Rectal smooth muscle tissue (tissue), 1 donor: Measurements from ENCODE around the gene CCDC71.

Experiments used
- H3K27ac ChIP-seq: one replicate; pipeline ENCODE4 v1.7.0; 2013; ENCODE audit warnings: low read depth, low read length, inconsistent platforms
- H3K27me3 ChIP-seq: one replicate; pipeline ENCODE4 v1.7.0; 2013; ENCODE audit warnings: low read length; ENCODE audit not compliant: control insufficient read depth, insufficient read depth
- H3K36me3 ChIP-seq: one replicate; pipeline ENCODE4 v1.7.0; 2013; ENCODE audit warnings: low read length; ENCODE audit not compliant: control insufficient read depth, insufficient read depth
- H3K4me1 ChIP-seq: one replicate; pipeline ENCODE4 v1.7.0; 2013; ENCODE audit warnings: low read length; ENCODE audit not compliant: control insufficient read depth, insufficient read depth
- H3K4me3 ChIP-seq: one replicate; pipeline ENCODE4 v1.7.0; 2013; ENCODE audit warnings: low read length
- H3K9ac ChIP-seq: one replicate; pipeline ENCODE4 v1.7.0; 2013; ENCODE audit warnings: low read length

Gene CCDC71

DNA sequence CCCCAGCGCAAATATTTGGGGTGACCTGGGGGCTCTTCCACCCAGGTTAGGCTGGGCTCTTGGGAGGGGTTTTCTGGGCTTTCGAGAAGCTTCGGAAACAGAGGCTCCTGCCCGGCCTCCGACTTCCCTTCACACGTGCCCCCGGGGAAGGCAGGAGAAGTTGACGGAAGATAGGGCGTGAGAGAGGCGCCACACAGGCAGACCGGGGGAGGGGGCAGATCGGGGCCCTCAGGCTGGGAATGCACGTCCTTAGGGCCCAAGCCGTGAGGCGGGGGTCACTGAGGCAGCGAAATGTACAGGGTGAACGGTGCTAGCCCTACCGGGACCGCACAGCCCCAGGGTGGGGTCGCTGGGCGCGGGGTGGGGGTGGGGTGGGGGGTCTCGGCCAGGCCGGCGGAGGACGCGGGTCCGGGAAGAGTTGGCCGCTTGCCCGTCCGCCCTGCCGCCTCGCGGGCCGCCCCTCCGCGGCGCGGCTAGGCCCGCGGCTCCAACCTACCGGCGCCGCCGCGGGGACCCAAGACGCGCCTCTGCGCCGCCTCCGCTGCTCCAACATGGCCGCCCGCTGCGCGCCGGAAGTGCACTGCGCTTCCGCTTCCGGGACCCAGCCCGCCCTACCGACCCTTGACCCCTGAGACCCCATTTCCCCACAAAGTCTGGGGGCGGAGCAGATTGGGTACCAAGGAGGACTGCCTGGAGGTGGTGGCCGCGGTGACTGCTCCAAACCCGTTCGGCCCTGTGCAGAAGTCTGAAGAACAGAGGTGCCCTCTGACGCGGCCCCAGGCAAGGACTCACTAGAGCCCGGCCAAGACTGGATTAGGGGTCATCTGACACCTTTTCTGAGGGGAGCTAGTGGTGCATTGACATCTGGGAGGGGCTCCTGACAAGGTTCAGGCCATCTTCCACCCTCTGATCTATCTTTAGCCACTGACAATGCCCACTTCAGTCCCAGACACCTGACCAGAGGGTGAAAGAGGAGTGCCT, at the start of gene CCDC71:
TSS of gene CCDC71 (minus strand) at position 561 of the 981 bp plus-strand sequence. CDS start 2,123 bp downstream, outside the sequence.
- Histone ChIP-seq H3K4me3 (peak within 1 kb of the TSS; percentile 88), H3K27ac (peak within 1 kb of the TSS; percentile 93), H3K36me3 (peaks cover 13% of the 10 kb centered on the region), H3K27me3 (no peaks in the 10 kb centered on the region), H3K4me1 (peaks cover 13% of the 10 kb centered on the region), H3K9ac (peak within 1 kb of the TSS; percentile 70)

DNA sequence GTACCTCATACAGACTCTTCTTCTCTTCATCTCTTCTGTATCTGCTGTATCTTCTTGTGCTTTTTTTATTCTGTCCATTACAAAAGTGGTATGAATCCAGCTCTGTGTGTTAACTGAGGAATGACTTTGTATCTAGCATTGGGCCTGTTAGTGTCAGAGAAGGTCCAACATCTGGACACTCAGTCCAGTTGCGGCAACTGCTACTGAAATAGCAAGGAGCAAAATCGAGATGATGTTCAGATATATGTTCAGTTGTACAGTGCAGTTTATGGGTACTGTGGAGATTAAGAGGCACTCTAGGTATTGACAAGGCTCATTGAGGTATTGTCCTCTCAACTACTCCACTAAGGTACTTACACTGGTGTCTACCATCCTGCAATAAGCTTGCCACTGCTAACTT, 47.9 kb upstream of the CCDC71 start:
- no peaks in the 10 kb centered on the region for H3K36me3 ChIP-seq
- H3K27ac ChIP-seq: no peak overlapping the region
- no peak overlapping the region for H3K4me3 ChIP-seq
- H3K4me1 ChIP-seq: peaks cover 13% of the 10 kb centered on the region
- no peak overlapping the region for H3K9ac ChIP-seq
- no peaks in the 10 kb centered on the region for H3K27me3 ChIP-seq

DNA sequence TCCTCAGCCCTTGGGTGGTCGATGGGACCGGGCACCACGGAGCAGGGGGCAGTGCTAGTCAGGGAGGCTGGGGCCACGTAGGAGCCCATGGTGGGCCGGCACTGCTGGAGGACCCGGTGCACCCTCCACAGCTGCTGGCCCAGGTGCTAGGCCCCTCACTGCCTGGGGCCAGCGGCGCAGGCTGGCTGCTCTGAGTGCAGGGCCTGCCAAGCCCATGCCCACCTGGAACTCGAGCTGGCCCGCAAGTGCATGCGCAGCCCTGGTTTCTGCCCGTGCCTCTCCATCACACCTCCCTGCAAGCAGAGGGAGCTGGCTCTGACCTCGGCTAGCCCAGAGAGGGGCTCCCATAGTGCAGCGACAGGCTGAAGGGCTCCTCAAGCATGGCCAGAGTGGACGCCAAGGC, 47.4 kb upstream of the CCDC71 start:
- no peak overlapping the region for H3K27ac ChIP-seq
- H3K9ac ChIP-seq: no peak overlapping the region
- H3K4me3 ChIP-seq: no peak overlapping the region
- no peaks in the 10 kb centered on the region for H3K27me3 ChIP-seq
- H3K36me3 ChIP-seq: no peaks in the 10 kb centered on the region
- H3K4me1 ChIP-seq: peaks cover 11% of the 10 kb centered on the region

DNA sequence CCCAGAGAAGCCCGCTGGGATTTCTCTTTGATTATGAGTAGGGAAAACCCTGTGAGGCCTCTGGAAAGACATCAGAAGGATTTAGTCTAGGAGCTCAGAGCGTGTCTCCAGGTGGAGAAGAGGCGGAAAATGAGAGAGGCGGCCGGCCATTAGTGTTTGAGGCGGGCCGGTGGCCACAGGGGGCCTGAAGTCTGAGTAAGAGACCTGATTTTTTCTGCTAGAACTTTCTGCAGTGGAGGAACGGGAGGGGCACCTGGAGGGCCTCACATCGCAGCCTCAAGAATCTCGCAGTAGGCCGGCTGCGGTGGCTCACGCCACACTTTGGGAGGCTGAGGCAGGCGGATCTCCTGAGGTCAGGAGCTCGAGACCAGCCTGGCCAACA, 33.8 kb upstream of the CCDC71 start:
- H3K36me3 ChIP-seq: no peaks in the 10 kb centered on the region
- peak overlapping the region; percentile 25 for H3K27ac ChIP-seq
- no peak overlapping the region for H3K9ac ChIP-seq
- peak overlapping the region; percentile 20 for H3K4me3 ChIP-seq
- no peaks in the 10 kb centered on the region for H3K27me3 ChIP-seq
- H3K4me1 ChIP-seq: peaks cover 3% of the 10 kb centered on the region

DNA sequence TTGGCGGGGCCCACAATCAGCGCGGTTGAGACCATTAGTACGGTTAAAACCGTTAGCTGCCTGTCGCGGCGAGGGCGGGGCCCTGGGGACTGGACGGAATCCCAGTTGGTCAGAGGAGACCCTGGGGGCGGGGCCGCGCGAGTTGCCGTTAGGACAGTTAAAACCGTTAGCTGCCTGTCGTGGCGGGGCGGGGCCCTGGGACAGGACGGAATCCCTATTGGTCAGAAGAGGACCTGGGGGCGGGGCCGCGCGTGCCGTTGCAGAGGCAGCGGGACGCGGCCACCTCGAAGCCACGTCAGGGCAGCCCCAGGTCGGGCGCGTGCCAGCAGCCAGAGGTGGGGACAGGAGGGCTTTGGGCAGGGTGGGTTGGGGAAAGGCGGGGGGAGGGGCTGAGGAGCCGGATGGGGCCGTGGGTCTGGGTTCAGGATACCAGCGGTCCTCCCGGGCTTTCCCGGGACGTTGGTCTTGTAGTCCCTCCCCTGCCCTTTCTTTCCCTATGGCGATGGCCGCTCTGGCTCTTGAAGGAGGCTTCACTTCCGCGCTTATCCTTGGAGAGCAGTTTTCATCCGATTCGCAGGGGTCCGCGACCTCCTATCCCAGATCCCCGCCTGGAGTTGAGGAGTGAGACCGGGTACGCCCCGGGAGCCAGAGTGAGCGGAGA, 33.2 kb upstream of the CCDC71 start:
- H3K27ac ChIP-seq: peak overlapping the region; percentile 55
- no peak overlapping the region for H3K9ac ChIP-seq

DNA sequence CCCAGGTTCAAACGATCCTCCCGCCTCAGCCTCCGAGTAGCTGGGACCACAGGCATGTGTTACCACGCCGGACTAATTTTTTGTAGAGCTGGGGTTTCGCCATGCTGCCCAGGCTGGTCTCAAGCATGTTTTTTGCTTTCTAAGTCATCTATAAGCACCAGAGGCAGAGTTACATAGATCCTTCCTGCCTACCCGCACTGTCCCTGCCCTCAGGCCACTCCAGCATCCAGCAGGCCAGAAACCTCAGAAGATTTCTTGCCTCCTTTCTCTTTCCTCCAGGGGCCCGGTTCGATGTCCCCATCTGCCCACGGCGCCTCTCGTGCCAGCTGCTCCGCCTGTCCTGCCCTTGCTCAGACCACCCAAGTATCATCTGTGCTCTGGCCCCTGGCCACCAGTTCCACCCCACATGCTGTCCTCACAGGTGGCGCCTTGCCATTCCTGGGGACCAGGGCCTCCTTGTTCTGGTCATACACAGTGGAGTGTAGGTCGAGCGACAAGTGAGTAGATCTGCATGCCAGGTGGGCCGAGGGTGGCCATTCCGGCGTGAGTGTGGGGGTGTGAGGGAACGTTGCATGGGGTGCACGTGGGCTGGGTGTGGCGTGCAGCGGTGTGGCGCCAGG, 32.6 kb upstream of the CCDC71 start:
- Histone ChIP-seq H3K27ac (peak overlapping the region; percentile 55), H3K27me3 (no peaks in the 10 kb centered on the region), H3K4me1 (peaks cover 3% of the 10 kb centered on the region), H3K9ac (no peak overlapping the region), H3K4me3 (peak overlapping the region; percentile 54), H3K36me3 (no peaks in the 10 kb centered on the region)

More for the DNA sequence above, 33.2 kb upstream of the CCDC71 start:
- Histone ChIP-seq H3K27me3 (no peaks in the 10 kb centered on the region), H3K4me3 (peak overlapping the region; percentile 54), H3K4me1 (peaks cover 3% of the 10 kb centered on the region), H3K36me3 (no peaks in the 10 kb centered on the region)

DNA sequence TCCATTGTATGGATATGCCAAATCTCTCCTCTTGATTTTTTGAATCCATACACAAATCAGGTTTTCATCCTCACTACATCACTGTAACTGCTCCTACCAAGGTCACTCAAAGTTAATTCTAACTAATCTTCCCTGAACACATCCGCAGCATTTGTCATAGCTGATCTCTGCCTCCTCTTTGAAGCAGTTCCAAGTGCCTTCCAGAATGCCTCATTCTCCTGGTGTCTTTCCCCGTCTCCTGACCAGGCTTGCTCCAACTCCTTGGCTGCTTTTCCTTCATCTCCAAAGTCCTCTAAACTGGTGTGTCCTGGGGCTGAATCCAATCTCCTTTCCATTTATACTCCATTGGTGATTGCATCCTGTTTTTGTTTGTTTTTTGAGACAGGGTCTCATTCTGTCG, 32.0 kb upstream of the CCDC71 start:
- no peaks in the 10 kb centered on the region for H3K27me3 ChIP-seq
- H3K4me1 ChIP-seq: peaks cover 3% of the 10 kb centered on the region
- H3K27ac ChIP-seq: no peak overlapping the region
- H3K9ac ChIP-seq: no peak overlapping the region
- no peaks in the 10 kb centered on the region for H3K36me3 ChIP-seq
- no peak overlapping the region for H3K4me3 ChIP-seq

DNA sequence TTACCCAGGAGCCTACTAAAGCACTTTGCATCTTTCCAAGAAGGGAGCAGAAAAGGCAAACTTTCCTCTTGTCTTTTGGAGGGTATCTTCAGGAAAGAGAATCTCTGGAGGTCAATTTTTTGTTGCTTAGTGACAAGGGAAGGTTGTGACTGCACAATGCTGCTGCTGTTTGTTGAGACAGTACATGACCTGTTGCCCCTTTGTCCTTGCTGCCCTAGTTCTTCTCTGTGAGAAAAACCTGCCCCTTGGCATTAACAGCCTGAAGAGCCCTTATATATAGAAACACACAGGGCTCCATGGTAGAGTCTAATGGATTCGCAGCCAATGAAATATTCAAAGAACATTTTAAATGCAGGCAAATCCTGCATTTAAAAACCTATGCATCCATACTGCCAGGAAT, 25.6 kb upstream of the CCDC71 start:
- Histone ChIP-seq H3K4me1 (no peaks in the 10 kb centered on the region), H3K36me3 (no peaks in the 10 kb centered on the region), H3K9ac (no peak overlapping the region), H3K27me3 (no peaks in the 10 kb centered on the region), H3K27ac (no peak overlapping the region), H3K4me3 (no peak overlapping the region)

DNA sequence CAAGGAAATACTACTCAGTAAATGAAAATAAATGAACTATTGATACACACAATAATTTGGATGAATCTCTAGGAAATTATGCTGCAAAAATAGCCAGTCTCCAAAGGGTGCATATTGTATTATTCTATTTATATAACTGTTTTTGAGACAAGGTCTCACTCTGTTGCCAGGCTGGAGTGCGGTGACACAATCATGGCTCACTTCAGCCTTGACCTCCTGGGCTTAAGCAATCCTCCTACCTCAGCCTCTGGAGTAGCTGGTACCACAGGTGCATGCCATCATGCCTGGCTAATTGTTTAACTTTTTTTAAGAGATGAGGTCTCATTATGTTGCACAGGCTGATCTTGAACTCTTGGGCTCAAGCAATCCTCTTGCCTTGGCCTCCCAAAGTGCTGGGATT, 17.7 kb upstream of the CCDC71 start:
- no peaks in the 10 kb centered on the region for H3K36me3 ChIP-seq
- H3K4me1 ChIP-seq: no peaks in the 10 kb centered on the region
- H3K27me3 ChIP-seq: no peaks in the 10 kb centered on the region
- H3K27ac ChIP-seq: no peak overlapping the region
- no peak overlapping the region for H3K4me3 ChIP-seq
- no peak overlapping the region for H3K9ac ChIP-seq

DNA sequence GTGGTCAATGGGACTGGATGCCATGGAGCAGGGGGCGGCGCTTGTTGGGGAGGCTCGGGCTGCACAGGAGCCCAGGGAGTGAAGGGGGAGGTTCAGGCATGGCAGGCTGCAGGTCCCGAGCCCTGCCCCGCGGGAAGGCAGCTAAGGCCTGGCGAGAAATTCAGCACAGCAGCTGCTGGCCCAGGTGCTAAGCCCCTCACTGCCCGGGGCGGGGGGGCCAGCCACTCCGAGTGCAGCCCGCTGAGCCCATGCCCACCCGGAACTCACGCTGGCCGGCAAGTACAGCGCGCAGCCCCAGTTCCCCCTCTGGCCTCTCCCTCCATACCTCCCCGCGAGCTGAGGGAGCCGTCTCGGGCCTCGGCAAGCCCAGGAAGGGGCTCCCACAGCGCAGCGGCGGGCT, 16.6 kb upstream of the CCDC71 start:
- Histone ChIP-seq H3K27me3 (no peaks in the 10 kb centered on the region), H3K9ac (no peak overlapping the region), H3K36me3 (no peaks in the 10 kb centered on the region), H3K4me3 (no peak overlapping the region), H3K4me1 (no peaks in the 10 kb centered on the region), H3K27ac (no peak overlapping the region)

DNA sequence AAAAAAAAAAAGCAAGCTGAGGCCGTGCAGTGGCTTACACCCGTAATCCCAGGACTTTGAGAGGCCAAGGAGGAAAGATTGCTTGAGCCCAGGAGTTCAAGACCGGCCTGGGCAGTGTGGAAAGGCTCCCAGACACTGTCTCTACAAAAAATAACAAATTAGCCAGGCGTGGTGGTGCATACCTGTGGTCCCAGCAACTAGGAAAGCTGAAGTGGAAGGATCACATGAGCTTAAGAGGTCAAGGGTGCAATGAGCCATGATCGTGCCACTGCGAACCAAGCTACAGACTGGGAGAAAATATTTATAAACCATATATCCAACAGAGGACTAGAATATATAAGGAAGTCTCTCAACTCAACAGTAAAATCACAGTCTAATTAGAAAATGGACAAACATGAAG, 15.2 kb upstream of the CCDC71 start:
- H3K27ac ChIP-seq: no peak overlapping the region
- no peak overlapping the region for H3K9ac ChIP-seq
- no peaks in the 10 kb centered on the region for H3K27me3 ChIP-seq

DNA sequence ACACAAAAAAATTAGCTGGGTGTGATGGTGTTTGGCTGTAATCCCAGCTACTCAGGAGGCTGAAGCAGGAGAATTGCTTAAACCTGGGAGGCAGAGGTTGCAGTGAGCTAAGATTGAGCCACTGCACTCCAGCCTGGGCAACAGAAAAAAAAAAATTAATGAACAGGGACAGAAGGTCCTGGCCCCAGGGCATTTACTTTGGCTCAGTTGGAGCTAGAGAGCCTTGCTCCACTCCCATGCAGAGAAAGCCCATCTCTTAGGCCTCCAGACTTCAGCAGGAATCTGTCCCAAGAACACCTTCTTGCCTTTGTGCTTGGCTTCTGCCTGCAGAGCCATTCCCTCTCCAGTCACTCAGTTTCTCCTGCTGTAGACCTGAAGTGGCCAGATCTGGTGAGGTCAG, 14.0 kb upstream of the CCDC71 start:
- no peak overlapping the region for H3K4me3 ChIP-seq
- no peaks in the 10 kb centered on the region for H3K27me3 ChIP-seq
- no peaks in the 10 kb centered on the region for H3K4me1 ChIP-seq
- no peak overlapping the region for H3K27ac ChIP-seq
- H3K36me3 ChIP-seq: peaks cover 10% of the 10 kb centered on the region
- no peak overlapping the region for H3K9ac ChIP-seq

More for the DNA sequence above, 15.2 kb upstream of the CCDC71 start:
- H3K4me1 ChIP-seq: no peaks in the 10 kb centered on the region
- peaks cover under 1% of the 10 kb centered on the region for H3K36me3 ChIP-seq
- H3K4me3 ChIP-seq: no peak overlapping the region
